Endothelial cell of umbilical vein (primary cell): ENCODE measurements around the gene SLC39A9. TPM values are rescaled to one million over a fixed set of nuclear protein-coding genes. Genes with fewer than 3 reads are reported as not detected.

Experiments
- BruUV-seq: library from RNA; stranded (reverse); fragments of 400-500 nt; replicated peaks from 2 replicates; lab custom pipeline; 2021; lab: Mats Ljungman, UMichigan
- CTCF ChIA-PET: fragments of 300-600, 350-600 bp; sonication (Branson Sonifier 250); formaldehyde crosslinking; loops from one replicate; lab custom pipeline; 2021; ENCODE audit warnings: antibody characterized with exemption, inconsistent platforms; lab: Charles Lee
- POLR2A ChIA-PET: fragments of 300-600, 350-600 bp; sonication (Branson Sonifier 250); formaldehyde crosslinking; loops from one replicate; lab custom pipeline; 2021; ENCODE audit warnings: antibody characterized with exemption, inconsistent platforms; lab: Charles Lee
- DNase-seq: peaks from one replicate; pipeline ENCODE4 v3.0.0-alpha.2; 2011; ENCODE audit warnings: low read depth, low spot score
- FAIRE-seq: peaks from 2 replicates; lab custom pipeline; 2011; peaks lifted over from hg19 to GRCh38; lab: Jason Lieb, UNC
- H2AFZ ChIP-seq: 2 replicates; pipeline ENCODE4 v1.6.0; 2012; ENCODE audit warnings: low read depth, low read length, control low read depth, inconsistent platforms
- H3K27ac ChIP-seq: 2 replicates; pipeline ENCODE4 v1.5.1; 2011; ENCODE audit warnings: low read depth, mild to moderate bottlenecking, control low read depth, low read length, moderate library complexity; ENCODE audit not compliant: insufficient read depth
- H3K27me3 ChIP-seq, 2 experiments: 2 replicates each; pipeline versions ENCODE4 v1.6.0 to v1.6.1; 2011; ENCODE audit warnings: low read length in 2 of 2, mixed read lengths in 1 of 2; ENCODE audit not compliant: control insufficient read depth in 2 of 2, insufficient read depth in 2 of 2
- H3K36me3 ChIP-seq, 2 experiments: 2 replicates in 1 of 2; 3 replicates in 1 of 2; pipeline ENCODE4 v1.5.1; 2011; ENCODE audit warnings: low read length in 2 of 2, mild to moderate bottlenecking in 1 of 2, moderate library complexity in 1 of 2; ENCODE audit not compliant: control insufficient read depth in 2 of 2, insufficient read depth in 2 of 2; ENCODE audit errors: extremely low read depth in 1 of 2
- H3K4me1 ChIP-seq: 3 replicates; pipeline ENCODE4 v1.5.1; 2011; ENCODE audit warnings: mild to moderate bottlenecking, low read length; ENCODE audit not compliant: control insufficient read depth, insufficient read depth; ENCODE audit errors: extremely low read depth
- H3K4me2 ChIP-seq: 2 replicates; pipeline ENCODE4 v1.6.1; 2011; ENCODE audit warnings: low read length, control low read depth, mixed read lengths; ENCODE audit not compliant: insufficient read depth
- H3K4me3 ChIP-seq, 3 experiments: fragments of 200-600 bp in 1 of 3; sonication (generic), shearing (Covaris generic) in 1 of 3; replicated peaks in 1 of 3; 2 replicates each; pipeline ENCODE4 v1.5.1; 2011 to 2016; ENCODE audit warnings: control low read depth in 3 of 3, low read length in 3 of 3, mild to moderate bottlenecking in 2 of 3, inconsistent platforms in 1 of 3, low read depth in 1 of 3, moderate library complexity in 1 of 3; ENCODE audit not compliant: insufficient read depth in 1 of 3
- H3K79me2 ChIP-seq: 2 replicates; pipeline ENCODE4 v1.6.0; 2012; ENCODE audit warnings: low read length, inconsistent platforms; ENCODE audit not compliant: control insufficient read depth, insufficient read depth
- H3K9ac ChIP-seq: replicated peaks from 2 replicates; pipeline ENCODE3; 2011; ENCODE audit warnings: low read length, control low read depth; ENCODE audit not compliant: insufficient read depth; ENCODE audit errors: extremely low read depth
- H3K9me1 ChIP-seq: replicated peaks from 3 replicates; pipeline ENCODE4 v1.6.0; 2011; ENCODE audit warnings: mild to moderate bottlenecking, low read length; ENCODE audit not compliant: control insufficient read depth, insufficient read depth; ENCODE audit errors: extremely low read depth
- H3K9me3 ChIP-seq: replicated peaks from 2 replicates; pipeline ENCODE4 v1.5.1; 2012; ENCODE audit warnings: low read length, inconsistent platforms; ENCODE audit not compliant: control insufficient read depth, insufficient read depth
- H4K20me1 ChIP-seq: replicated peaks from 2 replicates; pipeline ENCODE3; 2011; ENCODE audit warnings: mild to moderate bottlenecking, low read length; ENCODE audit not compliant: control insufficient read depth, insufficient read depth; ENCODE audit errors: extremely low read depth
- CTCF ChIP-seq, 2 donors: IDR thresholded peaks; 1 replicate in 1 of 2; 2 replicates in 1 of 2; pipeline ENCODE4 v1.5.1; 2011; ENCODE audit warnings: low read length in 2 of 2, mild to moderate bottlenecking in 2 of 2, moderate library complexity in 2 of 2, control low read depth in 1 of 2, inconsistent platforms in 1 of 2, low read depth in 1 of 2; ENCODE audit not compliant: insufficient read depth in 1 of 2; ENCODE audit errors: extremely low read depth in 1 of 2
- EZH2 ChIP-seq: IDR thresholded peaks from 2 replicates; pipeline ENCODE4 v1.6.1; 2012; ENCODE audit warnings: borderline replicate concordance, low read depth, mild to moderate bottlenecking, moderate library complexity, low read length, inconsistent platforms; ENCODE audit not compliant: severe bottlenecking
- FOS ChIP-seq: IDR thresholded peaks from 2 replicates; pipeline ENCODE4 v1.6.1; 2011; ENCODE audit warnings: mild to moderate bottlenecking, low read length, moderate library complexity, borderline replicate concordance; ENCODE audit not compliant: insufficient read depth
- GATA2 ChIP-seq: IDR thresholded peaks from 2 replicates; pipeline ENCODE4 v1.7.0; 2011; ENCODE audit warnings: low read depth, mild to moderate bottlenecking, moderate library complexity, mixed read lengths, low read length; ENCODE audit not compliant: insufficient read length, insufficient read depth
- JUN ChIP-seq: IDR thresholded peaks from 2 replicates; pipeline ENCODE4 v1.6.1; 2011; ENCODE audit warnings: borderline replicate concordance, low read depth; ENCODE audit not compliant: insufficient read length, insufficient read depth
- MYC ChIP-seq: IDR thresholded peaks from one replicate; pipeline ENCODE4 v1.6.1; 2011; ENCODE audit warnings: mild to moderate bottlenecking, low read depth, low read length
- POLR2A ChIP-seq: IDR thresholded peaks from 2 replicates; pipeline ENCODE4 v1.6.1; 2012; ENCODE audit warnings: low read depth, mild to moderate bottlenecking, control low read depth, low read length
- POLR2AphosphoS5 ChIP-seq: IDR thresholded peaks from 2 replicates; pipeline ENCODE4 v1.6.1; 2012; ENCODE audit warnings: low read depth, mild to moderate bottlenecking, control low read depth, low read length, moderate library complexity; ENCODE audit not compliant: insufficient read depth
- dilution Hi-C: fragments of 300-500 bp; cut with MboI; formaldehyde crosslinking; loops from one replicate; pipeline ENCODE4 v1.15.0; 2019; ENCODE audit warnings: low sequenced_read_pairs; ENCODE audit not compliant: extremely low pct_ligation_motif_present
- intact Hi-C: fragments of 100-400 bp; cut with micrococcal nuclease; formaldehyde crosslinking; loops from one replicate; pipeline ENCODE4 v1.10.0; 2022
- polyA plus RNA-seq, 4 experiments: library from polyadenylated mRNA; depleted of rRNA in 3 of 4; stranded (reverse) in 3 of 4; unstranded in 1 of 4; fragments of >200 nt; gene quantifications; 2 replicates each; pipeline versions ENCODE4 v1.2.1 to v1.2.3, GENCODE V29; 2011 to 2012; ENCODE audit warnings: missing spikeins in 1 of 4
- total RNA-seq: library from RNA; stranded (reverse); gene quantifications from 2 replicates; pipeline ENCODE4 v1.2.3, GENCODE V29; 2021
- TF ChIP-seq, protein P1 (sequence below): IDR thresholded peaks from 2 replicates; pipeline ENCODE4 v1.6.1; 2011; ENCODE audit not compliant: insufficient read depth, insufficient read length

Gene SLC39A9
- total and polyA plus RNA-seq, 2 donors (not counting 3 experiments of a cell fraction or from before 2014, with no cell fraction given) = 39.8 to 55.2 TPM

DNA sequence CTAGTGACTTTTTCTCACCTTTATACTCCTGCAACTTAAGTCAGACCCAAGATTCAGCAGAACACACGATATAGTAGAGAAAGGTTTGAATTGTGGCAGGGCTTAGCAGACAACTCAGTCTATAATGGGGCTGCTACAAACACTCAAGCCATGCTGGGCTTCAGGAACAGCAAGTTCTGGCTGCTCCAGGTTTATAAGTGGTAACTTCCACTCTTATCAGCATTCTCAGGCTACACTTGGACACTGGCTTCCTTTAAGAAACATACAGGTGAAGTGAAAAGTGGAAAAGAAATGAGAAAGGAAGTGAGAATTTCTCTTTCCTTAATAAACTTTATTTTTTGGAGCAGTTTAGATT, 107.7 kb downstream of the SLC39A9 start:
- CTCF ChIA-PET = no interaction called here
- FAIRE-seq = no peak
- no peaks in the 10 kb centered on the region for H3K4me1 ChIP-seq

More for the DNA sequence above, 107.7 kb downstream of the SLC39A9 start:
- Histone ChIP-seq H3K4me2 (no peak overlapping the region), H4K20me1 (no peaks in the 10 kb centered on the region), H3K79me2 (no peaks in the 10 kb centered on the region), H2AFZ (no peak overlapping the region), H3K9me1 (no peaks in the 10 kb centered on the region), H3K27ac (no peak overlapping the region), H3K27me3 (peaks cover 6 to 7% of the 10 kb centered on the region in 2 experiments), H3K4me3 (no peak overlapping the region), H3K36me3 (no peaks in the 10 kb centered on the region), H3K9ac (no peak overlapping the region), H3K9me3 (no peaks in the 10 kb centered on the region)
- DNase-seq = no peak
- TF ChIP-seq JUN (no peak), FOS (no peak), EZH2 (no peak), CTCF (IDR thresholded peaks at IDR 0.05; ENCODE audit: extremely low read depth in 1 of 2, insufficient read depth in 1 of 2, low read depth in 1 of 2, low read length in 2 of 2) (no peak), POLR2AphosphoS5 (no peak), GATA2 (no peak), POLR2A (no peak), MYC (no peak)
- TF ChIP-seq, protein P1, sequence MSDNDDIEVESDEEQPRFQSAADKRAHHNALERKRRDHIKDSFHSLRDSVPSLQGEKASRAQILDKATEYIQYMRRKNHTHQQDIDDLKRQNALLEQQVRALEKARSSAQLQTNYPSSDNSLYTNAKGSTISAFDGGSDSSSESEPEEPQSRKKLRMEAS = no peak
- dilution Hi-C loops (no loop called here), intact Hi-C loops (no loop called here)
- POLR2A ChIA-PET = no interaction called here
- BruUV-seq = no TSS peak

Other genes starting within 250 kb of the SLC39A9 start
- gene DCAF5, start 245.6 kb upstream of the SLC39A9 start, total RNA-seq = 35.3 and 37.9 TPM in 2 replicates
- 49.1 and 52.5 TPM in 2 replicates for gene DCAF5, start 245.6 kb upstream of the SLC39A9 start, polyA plus RNA-seq
- gene EXD2, start 207.2 kb upstream of the SLC39A9 start, total RNA-seq = 18.6 and 22.6 TPM in 2 replicates
- 10.7 and 11.6 TPM in 2 replicates for gene EXD2, start 207.2 kb upstream of the SLC39A9 start, polyA plus RNA-seq
- 0.49 and 1.0 TPM in 2 replicates for gene GALNT16, start 138.5 kb upstream of the SLC39A9 start, total RNA-seq
- gene GALNT16, start 138.5 kb upstream of the SLC39A9 start, polyA plus RNA-seq = 0.39 and 0.51 TPM in 2 replicates
- 263 and 273 TPM in 2 replicates for gene ERH, start 393 bp upstream of the SLC39A9 start, total RNA-seq
- 127 and 157 TPM in 2 replicates for gene ERH, start 393 bp upstream of the SLC39A9 start, polyA plus RNA-seq
- not detected in 2 replicates for gene PLEKHD1, start 86.0 kb downstream of the SLC39A9 start, total RNA-seq
- gene PLEKHD1, start 86.0 kb downstream of the SLC39A9 start, polyA plus RNA-seq = 0.01 TPM in 1 of 2 replicates, not detected in the other
- gene CCDC177, start 176.2 kb downstream of the SLC39A9 start, total RNA-seq = not detected in 2 replicates
- gene CCDC177, start 176.2 kb downstream of the SLC39A9 start, polyA plus RNA-seq = not detected in 2 replicates
- 19.5 and 29.0 TPM in 2 replicates for gene SUSD6, start 212.9 kb downstream of the SLC39A9 start, total RNA-seq
- gene SUSD6, start 212.9 kb downstream of the SLC39A9 start, polyA plus RNA-seq = 11.7 and 13.4 TPM in 2 replicates